Colonic mucosa (tissue), 4 donors: Measurements from ENCODE around the gene CNPY4. TPM values are rescaled to one million over a fixed set of nuclear protein-coding genes. Genes with fewer than 3 reads are reported as not detected.
"Not testable (repeated sequence)": the region's sequence is repeated elsewhere in the genome, so short reads cannot be mapped to it uniquely, and the experiment has no call there.

Experiments
- DNase-seq: peaks from one replicate; pipeline ENCODE4 v3.0.0-alpha.2; 2020
- H3K27ac ChIP-seq: fragments of 200-600 bp; one replicate; pipeline ENCODE4 v1.8.0; 2021
- H3K27me3 ChIP-seq: fragments of 200-600 bp; one replicate; pipeline ENCODE4 v1.8.0; 2021
- H3K36me3 ChIP-seq: fragments of 200-600 bp; one replicate; pipeline ENCODE4 v1.8.0; 2021
- H3K4me1 ChIP-seq: fragments of 200-600 bp; one replicate; pipeline ENCODE4 v1.8.0; 2021; ENCODE audit warnings: mild to moderate bottlenecking
- H3K4me3 ChIP-seq: fragments of 200-600 bp; one replicate; pipeline ENCODE4 v1.8.0; 2021
- H3K9ac ChIP-seq, 2 donors: one replicate each; pipeline ENCODE4 v1.7.0; 2013; ENCODE audit warnings: control low read depth in 2 of 2, low read depth in 2 of 2, low read length in 2 of 2
- H3K9me3 ChIP-seq: fragments of 200-600 bp; one replicate; pipeline ENCODE4 v1.8.0; 2021
- intact Hi-C: fragments of 100-400 bp; cut with DNase I; formaldehyde crosslinking; loops from one replicate; pipeline ENCODE4 v1.14.1; 2022
- total RNA-seq, 2 donors: library from RNA; stranded (reverse); fragmentation: NEBNext Ultra II Directional in 1 of 2; extraction: Animal tissue kit (Norgen Biotek cat#: 25700) in 1 of 2; gene quantifications; one replicate each; pipeline ENCODE4 v1.2.1, GENCODE V29; 2021
- TF ChIP-seq, protein P1 (sequence below): fragments of 200-600 bp; IDR thresholded peaks from one replicate; pipeline ENCODE4 v1.8.0; 2022; ENCODE audit warnings: antibody characterized with exemption, mild to moderate bottlenecking
- donor health status: healthy.
- donor health status: DM: no; HTN: no; CAD: no.
- donor health status: DM: no; HTN: no; CAD: no.

Gene CNPY4
- total RNA-seq, 2 donors from 2014 or later: 8.4 to 10.6 TPM

DNA sequence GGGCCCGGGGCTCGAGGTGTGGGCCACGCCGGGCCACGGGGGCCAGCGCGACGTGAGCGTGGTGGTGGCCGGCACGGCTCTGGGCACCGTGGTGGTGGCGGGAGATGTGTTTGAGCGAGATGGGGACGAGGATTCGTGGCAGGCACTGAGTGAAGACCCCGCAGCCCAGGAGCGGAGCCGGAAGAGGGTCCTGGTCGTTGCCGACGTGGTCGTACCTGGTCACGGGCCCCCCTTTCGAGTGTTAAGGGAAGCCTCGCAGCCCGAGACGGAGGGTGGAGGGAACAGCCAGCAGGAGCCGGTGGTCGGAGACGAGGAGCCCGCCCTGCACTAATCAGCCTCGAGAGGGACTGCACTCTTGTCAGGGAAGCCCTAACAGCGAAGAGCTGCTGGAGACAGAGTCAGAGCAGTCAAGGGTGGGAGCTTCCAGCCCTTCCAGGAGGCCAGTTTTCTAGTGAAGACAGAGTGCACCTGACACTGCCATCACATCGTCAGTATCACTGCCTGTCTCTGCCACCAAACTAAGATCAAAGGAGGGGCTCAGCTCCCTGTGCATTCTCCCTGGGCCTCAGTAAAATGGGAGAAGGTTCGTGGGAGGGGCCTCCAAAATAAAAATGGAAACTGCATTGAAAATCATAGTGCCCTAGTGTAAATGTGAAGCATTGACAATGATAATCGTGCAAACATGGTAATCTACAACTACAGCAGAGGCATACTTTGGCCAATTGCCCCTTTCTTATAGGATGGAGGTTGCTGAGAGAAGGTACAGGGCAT, 8.6 kb downstream of the CNPY4 start:
- Histone ChIP-seq H3K9me3 (no peaks in the 10 kb centered on the region), H3K9ac (peak overlapping the region; percentile 81 to 98), H3K27ac (peak overlapping the region; percentile 100), H3K4me1 (peaks cover 17% of the 10 kb centered on the region), H3K36me3 (no peaks in the 10 kb centered on the region), H3K27me3 (no peaks in the 10 kb centered on the region), H3K4me3 (peak overlapping the region; percentile 88)
- TF ChIP-seq, protein P1, sequence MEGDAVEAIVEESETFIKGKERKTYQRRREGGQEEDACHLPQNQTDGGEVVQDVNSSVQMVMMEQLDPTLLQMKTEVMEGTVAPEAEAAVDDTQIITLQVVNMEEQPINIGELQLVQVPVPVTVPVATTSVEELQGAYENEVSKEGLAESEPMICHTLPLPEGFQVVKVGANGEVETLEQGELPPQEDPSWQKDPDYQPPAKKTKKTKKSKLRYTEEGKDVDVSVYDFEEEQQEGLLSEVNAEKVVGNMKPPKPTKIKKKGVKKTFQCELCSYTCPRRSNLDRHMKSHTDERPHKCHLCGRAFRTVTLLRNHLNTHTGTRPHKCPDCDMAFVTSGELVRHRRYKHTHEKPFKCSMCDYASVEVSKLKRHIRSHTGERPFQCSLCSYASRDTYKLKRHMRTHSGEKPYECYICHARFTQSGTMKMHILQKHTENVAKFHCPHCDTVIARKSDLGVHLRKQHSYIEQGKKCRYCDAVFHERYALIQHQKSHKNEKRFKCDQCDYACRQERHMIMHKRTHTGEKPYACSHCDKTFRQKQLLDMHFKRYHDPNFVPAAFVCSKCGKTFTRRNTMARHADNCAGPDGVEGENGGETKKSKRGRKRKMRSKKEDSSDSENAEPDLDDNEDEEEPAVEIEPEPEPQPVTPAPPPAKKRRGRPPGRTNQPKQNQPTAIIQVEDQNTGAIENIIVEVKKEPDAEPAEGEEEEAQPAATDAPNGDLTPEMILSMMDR: no peak
- intact Hi-C loops: no loop called here
- DNase-seq: peak; percentile 41

DNA sequence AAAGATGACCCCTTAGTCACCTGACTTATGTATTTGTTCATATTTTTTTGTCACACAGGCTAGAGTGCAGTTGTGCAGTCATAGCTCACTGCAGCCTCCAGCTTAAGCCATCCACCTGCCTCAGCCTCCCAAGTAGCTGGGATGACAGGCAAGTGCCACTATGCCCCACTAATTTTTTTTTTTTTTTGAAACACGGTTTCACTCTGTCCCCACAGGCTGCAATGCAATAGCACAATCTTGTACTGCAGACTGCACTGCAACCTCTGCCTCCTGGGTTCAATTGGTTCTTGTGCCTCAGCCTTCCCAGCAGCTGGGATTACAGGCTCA, 9.2 kb downstream of the CNPY4 start:
- Histone ChIP-seq H3K4me1 (peaks cover 17% of the 10 kb centered on the region), H3K27ac (no peak overlapping the region), H3K36me3 (no peaks in the 10 kb centered on the region), H3K9ac (peak overlapping the region in 1 of 2 donors; percentile 81), H3K9me3 (no peaks in the 10 kb centered on the region), H3K4me3 (no peak overlapping the region), H3K27me3 (no peaks in the 10 kb centered on the region)
- no peak for DNase-seq
- intact Hi-C loops: no loop called here
- TF ChIP-seq, protein P1: no peak

DNA sequence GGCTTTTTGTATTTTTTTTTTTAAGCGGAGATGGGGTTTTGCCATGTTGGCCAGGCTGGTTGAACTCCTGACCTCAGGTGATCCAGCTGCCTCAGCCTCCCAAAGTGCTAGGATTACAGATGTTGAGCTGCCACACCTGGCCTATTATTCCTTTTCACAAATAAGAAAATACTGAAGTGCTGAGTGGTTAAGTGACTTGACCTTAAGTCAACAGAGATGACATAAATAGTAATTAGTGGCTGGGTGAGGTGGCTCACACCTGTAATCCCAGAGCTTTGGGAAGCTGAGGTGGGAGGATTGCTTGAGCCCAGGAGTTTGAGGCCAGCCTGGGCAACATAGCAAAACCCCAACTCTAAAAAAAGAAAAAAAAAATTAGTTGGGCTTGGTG, 10.8 kb downstream of the CNPY4 start:
- not testable (repeated sequence) for H3K36me3 ChIP-seq, H3K9ac ChIP-seq, H3K9me3 ChIP-seq, H3K4me3 ChIP-seq, H3K27me3 ChIP-seq, H3K27ac ChIP-seq, DNase-seq
- intact Hi-C loops: loop anchor here (5.0 to 10.0 kb wide), 2 partner anchors 138 to 215 kb away; no protein-coding TSS in a partner anchor
- peaks cover 12% of the 10 kb centered on the region for H3K4me1 ChIP-seq

DNA sequence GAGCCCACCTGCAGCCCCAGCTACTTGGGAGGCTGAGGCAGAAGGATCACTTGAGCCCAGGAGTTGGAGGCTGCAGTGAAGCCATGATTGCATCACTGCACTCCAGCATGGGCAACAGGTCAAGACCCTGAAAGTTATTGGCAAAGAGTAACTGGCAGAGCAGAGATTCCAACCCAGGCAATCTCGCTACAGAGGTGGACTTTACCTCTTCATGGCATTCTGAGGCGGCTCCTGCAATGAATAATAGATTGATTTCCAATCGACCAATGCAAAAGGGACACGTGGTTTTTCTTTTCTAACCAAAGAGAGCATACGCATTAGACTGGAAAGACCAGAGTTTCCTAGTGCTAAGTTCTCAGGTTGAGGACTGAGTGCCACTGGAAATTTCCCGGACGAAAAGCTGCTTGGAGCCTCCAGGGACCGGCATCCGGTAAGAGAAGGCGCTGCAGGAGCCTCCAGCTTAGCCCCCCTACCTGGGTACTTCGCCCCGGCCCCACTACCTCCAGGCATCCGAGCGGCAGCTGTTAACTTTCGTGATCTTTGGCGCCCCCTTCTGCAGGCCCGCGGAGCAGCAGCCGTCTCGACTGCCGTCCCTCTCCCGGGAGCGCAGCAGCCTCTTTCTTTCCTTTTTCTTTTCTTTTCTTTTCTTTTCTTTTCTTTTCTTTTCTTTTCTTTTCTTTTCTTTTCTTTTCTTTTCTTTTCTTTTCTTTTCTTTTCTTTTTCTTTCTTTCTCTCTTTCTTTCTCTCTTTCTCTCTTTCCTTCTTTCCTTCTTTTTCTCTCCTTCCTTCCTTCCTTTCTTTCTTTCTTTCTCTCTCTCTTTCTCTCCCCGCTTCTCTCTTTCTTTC, 11.4 kb downstream of the CNPY4 start:
- no peaks in the 10 kb centered on the region for H3K9me3 ChIP-seq
- H3K36me3 ChIP-seq: no peaks in the 10 kb centered on the region
- no peak overlapping the region for H3K27ac ChIP-seq
- DNase-seq: peak; percentile 91
- peak overlapping the region in 1 of 2 donors; percentile 73 for H3K9ac ChIP-seq
- TF ChIP-seq, protein P1: peak; percentile 88
- intact Hi-C loops: loop anchor here (5.0 to 10.0 kb wide), 2 partner anchors 139 to 214 kb away; no protein-coding TSS in a partner anchor
- peak overlapping the region; percentile 20 for H3K4me3 ChIP-seq
- H3K4me1 ChIP-seq: peaks cover 8% of the 10 kb centered on the region
- no peaks in the 10 kb centered on the region for H3K27me3 ChIP-seq

DNA sequence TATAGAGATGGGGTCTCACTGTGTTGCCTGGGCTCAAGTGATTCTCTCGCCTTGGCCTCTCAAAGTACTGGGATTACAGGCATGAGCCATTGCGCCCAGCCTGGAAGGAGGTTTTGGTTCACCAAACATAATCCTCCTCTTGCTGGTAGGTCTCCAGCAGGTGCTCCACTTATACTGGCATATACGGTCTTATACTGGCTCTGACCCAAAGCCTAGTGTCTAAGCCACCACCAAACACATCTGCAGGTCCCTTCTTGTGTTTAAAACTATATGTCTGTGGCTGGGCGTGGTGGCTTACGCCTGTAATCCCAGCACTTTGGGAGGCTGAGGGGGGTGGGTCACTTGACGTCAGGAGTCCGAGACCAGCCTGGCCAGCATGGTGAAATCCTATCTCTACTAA, 12.7 kb downstream of the CNPY4 start:
- Histone ChIP-seq H3K9ac (no peak overlapping the region), H3K9me3 (no peaks in the 10 kb centered on the region), H3K36me3 (no peaks in the 10 kb centered on the region), H3K27ac (no peak overlapping the region), H3K4me1 (peaks cover 8% of the 10 kb centered on the region), H3K27me3 (no peaks in the 10 kb centered on the region), H3K4me3 (no peak overlapping the region)
- DNase-seq: no peak
- TF ChIP-seq, protein P1: no peak
- intact Hi-C loops: loop anchor here (2.0 to 10.0 kb wide), 3 partner anchors 87 to 213 kb away; partner anchors contain the start of gene PVRIG
